Stimulated activated CD4-positive, alpha-beta T cell treated with anti-CD3 and anti-CD28 coated beads, Interleukin-1b, Interleukin-23, amount 100 ng/mL, for 1 hour (primary cell): ENCODE results near the gene IVD.
A peak's percentile ranks its signal among the peaks of the same experiment; 100 is the strongest.

ENCODE experiments used
- DNase-seq, 2 donors: peaks; one replicate each; pipeline ENCODE4 v3.0.0-alpha.2; 2020; ENCODE audit warnings: low read depth in 2 of 2

IVD gene

DNA sequence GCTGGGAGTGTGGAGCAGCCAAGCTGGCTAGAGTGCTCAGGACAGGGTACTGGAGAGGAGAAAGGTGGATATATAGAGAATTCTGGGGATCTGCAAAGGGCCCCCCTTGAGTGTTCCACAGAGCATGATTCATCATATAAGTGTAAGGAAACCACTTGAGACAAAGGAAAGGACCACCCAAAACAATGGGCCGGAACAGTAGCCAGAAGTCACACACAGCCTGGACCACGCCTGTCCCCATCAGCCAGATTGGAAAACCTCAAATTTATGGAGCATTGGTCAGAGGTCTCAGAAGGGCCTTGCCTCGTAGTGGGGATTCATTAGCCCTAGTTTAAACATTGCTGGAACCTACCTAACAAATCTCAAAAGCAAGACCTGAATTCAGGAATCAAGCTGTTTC lies 28.0 kb upstream of the IVD start:
- no peak for DNase-seq

DNA sequence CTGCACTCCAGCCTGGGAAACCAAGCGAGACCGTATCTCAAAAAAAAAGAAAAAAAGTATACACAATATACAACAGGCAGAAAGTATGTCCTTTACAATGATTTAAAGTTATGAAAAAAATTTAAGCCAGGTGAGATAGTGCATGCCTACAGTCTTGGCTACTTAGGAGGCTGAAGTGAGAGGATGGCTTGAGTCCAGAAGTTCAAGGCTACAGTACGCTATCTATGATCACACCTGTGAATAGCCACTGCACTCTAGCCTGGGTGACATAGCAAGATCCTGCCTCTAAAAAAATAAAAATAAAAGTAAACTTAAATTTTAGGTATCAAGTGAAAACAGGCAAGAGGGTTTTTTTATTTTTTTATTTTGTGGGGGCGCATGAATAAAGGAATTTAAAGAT lies 26.2 kb upstream of the IVD start:
- no peak for DNase-seq

DNA sequence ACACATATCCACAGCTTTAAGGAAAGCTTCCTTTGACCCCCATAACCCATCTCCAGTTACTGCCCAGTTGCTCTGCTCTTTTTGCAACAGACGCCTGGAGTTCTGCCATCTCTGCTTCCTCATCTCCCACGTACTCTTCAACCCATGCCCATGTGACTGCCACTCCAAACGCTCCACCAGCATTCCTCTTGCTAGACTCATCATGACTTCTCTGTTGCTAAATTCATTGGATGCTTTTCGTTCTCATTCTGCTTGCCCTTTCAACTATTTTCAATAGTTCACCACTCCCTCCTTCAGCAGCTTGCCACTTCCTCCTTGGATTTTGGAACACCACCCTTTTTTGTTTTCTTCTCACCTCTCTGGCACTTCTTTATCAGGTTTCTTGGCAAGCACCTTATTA lies 25.7 kb upstream of the IVD start:
- no peak for DNase-seq

DNA sequence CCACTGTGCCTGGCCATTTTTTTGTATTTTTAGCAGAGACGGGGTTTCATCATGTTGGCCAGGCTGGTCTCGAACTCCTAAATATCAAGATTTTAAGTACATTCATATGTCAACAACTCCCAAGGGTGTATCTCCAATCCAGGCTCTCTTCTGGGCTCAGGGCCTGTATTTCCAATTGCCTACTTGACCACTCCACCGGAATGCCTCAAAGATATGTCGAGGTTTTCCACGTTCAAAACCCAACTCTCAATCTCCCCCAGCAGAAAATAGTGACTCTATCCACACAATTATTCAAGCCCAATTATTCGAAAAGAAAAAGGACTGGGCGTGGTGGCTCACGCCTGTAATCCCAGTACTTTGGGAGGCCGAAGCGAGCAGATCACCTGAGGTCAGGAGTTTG lies 25.0 kb upstream of the IVD start:
- DNase-seq: no peak

DNA sequence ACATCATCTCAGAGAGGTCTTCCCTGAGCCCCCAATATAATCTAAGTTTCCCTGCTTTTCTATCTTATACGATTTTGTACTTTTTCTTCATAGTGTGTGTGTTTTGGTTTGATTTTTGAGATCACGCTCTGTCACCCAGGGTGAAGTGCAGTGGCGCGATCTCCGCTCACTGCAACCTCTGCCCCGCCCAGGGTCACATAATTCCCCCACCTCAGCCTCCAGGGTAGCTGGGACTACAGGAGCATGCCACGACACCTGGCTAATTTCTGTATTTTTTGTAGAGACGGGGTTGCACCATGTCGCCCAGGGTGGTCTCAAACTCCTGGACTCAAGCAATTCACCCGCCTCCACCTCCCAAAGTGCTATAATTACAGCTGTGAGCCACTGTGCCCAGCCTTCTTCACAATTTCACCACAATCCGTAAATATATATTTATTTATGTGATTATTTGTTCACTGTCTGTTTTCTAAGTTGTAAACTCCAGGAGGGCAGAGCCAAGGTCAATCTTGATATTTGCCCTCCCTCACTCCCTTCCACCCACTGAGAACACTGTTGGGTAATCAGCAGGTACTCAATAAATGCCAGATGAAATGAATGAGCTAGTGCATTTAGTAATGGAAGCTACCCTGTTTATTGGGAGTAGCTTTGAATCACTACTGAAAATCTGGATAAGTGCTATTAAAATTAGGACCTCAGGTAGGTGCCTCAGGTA lies 23.6 kb upstream of the IVD start:
- no peak for DNase-seq

DNA sequence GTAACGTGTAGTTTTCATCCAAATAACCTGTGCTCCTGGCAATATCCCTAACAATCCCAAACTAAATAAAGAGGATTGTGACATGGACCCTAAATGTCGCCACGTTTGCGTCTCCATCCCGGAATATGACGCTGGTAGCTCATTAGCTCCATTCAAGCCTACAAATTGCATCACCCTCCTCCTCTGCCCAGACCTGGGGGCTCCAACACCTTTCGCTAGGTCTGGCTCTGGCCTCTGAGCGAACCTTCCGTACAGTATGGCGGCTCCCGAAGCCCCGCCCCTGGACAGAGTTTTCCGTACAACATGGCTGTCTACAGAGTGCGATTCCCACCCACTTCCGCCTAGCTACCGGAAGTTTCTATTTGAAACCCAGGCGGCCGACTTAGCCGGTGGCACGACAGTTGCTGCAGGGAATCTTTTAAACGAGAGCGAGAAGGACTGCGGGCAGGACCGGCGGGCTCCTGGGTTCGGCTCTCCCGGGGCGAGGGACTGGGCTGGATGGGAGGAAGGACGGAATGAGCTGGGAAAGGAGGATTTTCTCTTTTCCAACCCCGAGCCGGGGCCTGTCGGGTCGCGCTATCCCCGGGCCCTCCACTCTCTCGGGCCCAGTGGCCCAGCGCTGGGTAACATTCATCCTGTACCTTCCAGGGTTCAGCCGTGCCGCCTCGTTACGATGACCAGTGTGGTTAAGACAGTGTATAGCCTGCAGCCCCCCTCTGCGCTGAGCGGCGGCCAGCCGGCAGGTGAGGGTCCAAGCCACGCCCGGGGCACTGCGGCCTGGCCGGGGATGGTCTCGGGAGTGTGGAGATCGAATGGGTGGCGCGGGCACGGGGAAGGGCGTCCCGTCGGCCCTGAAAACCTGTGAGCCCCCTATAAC lies 22.8 kb upstream of the IVD start, which contains the start of gene KNSTRN:
KNSTRN (plus strand) TSS at position 142 of the 877 bp plus-strand sequence; CDS start at position 257, 115 bp downstream.
- DNase-seq: peak; percentile 80 to 85

DNA sequence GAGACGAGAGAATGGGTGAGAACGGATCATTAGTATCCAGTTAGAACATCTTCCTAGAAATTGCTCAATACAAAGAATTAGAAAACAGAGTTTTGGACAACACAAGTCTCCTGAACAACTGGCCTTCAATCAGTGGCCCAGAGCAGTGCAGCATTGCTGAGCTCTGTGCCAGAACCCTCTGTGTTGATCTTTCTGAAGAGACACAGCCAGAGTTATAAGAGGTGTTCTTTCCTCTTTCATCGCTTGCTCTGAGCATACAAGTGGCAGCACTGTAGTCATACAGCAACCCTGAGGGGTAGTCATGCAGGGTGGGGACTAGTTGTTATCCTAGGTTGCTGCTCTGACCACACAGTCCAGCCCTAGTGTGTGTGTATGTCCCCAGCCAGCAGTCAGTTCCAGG lies 19.1 kb upstream of the IVD start:
- DNase-seq: no peak

DNA sequence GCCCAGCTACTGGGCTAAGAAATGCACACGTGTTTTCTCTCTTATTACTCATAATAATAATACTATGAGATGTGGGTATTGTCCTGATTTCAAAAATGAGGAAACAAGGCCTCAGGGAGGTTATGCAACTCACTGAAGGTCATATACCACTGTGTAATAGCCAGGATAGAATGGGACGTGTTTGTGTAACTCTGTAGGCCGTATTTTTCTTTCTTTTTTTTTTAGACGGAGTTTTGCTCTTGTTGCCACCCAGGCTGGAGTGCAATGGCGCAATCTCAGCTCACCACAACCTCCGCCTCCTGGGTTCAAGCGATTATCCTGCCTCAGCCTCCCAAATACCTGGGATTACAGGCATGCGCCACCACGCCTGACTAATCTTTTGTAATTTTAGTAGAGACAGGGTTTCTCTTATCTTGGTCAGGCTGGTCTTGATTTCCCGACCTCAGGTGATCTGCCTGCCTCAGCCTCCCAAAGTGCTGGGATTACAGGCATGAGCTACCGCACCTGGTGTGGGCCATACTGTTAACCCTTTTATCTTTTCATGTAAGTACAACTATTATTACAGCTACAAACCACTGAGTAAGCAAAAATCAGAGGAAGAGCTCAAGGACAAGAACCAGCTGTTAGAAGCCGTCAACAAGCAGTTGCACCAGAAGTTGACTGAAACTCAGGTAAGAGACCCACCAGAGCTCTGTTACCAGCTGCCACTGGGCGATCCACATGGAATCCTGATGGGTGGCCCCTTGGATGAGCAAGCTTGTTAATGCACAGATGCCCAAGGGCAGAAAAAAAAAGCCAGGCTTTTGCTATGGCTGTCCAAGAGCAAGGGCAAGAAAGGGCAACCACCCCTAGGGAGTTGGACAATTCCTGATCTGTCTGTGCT lies 16.4 kb upstream of the IVD start:
- no peak for DNase-seq

DNA sequence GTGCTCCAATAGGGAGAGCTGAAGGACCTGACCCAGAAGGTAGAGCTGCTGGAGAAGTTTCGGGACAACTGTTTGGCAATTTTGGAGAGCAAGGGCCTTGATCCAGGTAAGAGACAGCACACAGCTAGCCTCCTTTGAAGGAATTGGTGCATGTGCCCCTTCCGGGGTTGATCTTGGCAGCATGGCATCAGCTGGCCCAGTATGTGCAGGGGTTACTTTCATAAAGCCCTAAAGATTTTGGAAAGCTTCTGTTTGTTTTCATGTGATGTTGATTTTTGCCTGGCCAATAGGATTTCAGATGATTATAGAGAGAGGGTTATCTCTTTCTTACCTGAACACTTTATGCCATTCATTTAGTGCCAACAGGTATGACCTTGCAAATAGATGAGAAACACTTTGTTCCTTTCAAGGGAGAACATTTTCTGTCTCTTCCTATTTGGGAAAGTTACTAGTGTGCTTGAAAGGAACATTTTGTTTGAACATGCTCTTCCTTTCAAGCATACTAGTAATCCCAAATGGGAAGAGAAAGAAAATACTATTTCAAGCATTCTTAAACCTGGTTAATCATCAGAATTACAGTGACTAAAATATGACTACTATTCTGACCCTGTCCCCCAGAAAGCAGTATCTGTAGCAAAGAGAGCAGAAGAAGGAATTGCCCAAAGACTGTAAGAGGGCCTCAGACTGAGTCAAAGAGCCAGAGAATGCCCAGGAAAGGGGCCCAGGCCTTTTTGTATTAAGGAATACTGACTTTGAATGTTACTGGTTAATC lies 15.6 kb upstream of the IVD start:
- no peak for DNase-seq

DNA sequence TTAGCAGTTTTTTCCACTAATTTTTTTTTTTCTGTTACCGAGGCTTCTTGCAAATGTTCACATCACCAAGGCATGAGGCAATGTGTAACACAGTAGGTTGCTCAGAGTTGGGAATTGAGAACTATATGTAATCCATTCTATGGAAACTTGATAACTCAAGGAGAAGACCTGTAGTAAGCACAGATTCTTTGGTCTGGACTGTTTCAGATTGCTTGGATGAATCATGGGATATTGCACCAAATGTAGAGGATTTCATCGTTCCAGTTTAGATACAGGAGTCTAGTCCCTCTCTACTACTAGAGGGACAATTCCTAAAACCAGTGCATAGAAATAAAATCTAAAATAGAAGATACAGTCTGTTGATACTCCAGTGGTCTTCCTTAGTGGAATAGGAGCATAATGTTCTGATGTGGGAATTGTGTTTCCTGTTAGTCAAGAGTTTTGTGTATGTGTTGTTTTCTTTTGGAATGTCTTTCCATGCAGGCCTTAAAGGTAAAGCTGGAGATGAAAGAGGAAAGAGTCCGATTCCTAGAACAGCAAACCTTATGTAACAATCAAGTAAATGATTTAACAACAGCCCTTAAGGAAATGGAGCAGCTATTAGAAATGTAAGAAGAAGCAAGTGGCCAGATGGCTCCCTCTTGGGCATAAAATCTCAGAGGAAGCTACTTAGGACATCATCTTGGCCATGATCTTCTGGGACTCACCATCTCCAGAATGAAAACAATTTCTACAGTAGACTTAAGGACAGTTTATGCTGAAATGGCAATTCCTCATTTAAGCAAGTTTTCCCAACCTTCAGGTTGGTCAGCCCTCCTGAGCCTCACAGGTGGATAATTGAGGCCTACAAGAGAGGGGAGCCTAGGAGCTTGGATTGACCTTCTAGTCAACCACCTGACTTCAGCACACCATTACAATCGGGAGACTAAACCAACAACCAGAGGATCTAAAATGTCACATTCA lies 12.3 kb upstream of the IVD start:
- no peak for DNase-seq

DNA sequence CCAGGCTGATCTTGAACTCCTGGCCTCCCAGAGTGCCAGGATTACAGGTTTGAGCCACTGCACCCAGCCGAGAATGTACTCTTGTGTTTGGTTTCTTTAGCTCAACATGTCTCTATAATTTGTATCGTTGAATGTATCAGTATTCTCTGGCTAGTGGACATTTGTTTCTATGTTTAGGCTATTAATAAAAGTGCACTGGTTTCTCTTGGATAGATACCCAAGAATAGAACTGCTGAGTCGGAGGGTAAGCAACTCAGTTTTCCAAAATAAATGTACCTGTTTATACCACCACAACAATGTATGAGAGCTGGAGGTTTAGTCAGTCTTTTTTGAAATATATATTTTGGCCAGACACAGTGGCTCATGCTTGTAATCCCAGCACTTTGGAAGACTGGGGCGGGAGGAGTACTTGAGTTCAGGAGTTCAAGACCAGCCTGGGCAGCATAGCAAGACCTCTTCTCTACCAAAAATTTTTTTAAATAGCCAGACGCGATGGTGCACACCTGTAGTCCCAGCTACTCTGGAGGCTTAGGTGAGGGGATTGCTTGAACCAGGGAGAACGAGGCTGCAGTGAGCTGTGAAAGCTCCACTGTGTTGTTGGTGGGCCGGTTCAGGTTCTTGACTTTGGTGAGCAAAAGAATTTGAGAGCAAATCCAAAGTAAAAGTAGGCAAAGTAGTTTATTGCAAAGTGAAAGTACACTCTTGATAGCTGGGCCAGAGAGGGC lies 7.7 kb upstream of the IVD start:
- no peak for DNase-seq

DNA sequence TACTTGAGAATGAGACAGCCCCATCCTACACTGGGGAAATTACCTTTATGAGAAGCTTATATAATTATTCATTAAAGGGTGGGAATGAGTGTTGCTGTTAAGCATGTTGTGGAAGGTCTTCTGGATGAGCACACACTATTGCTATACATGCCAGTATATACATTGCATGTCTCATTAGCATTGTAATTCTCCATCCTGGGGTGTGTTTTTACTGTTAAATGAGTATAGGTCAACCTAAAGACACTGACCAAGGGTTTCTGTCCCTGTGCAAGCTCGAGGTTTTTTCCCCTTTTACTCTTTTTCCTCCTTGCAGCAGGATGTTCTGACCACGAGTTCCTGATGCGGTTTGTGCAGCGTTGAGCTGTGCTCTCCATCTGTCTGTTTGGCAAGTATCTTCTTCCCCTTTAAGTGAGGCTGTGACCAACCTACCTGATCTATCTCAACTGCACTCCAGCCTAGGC lies 7.2 kb upstream of the IVD start:
- no peak for DNase-seq

DNA sequence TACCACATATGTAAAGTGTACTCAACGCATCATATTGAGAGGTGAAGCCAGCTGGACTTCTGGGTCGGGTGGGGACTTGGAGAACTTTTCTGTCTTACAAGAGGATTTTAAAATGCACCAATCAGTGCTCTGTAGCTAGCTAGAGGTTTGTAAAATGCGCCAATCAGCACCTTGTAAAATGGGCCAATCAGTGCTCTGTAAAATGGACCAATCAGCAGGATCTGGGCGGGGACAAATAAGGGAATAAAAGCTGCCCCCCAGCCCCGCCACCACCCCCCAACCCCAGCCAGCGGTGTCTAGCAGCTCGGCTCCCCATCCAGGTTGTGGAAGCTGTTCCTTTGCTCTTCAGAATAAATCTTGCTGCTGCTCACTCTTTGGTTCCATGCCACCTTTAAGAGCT lies 6.2 kb upstream of the IVD start:
- no peak for DNase-seq

DNA sequence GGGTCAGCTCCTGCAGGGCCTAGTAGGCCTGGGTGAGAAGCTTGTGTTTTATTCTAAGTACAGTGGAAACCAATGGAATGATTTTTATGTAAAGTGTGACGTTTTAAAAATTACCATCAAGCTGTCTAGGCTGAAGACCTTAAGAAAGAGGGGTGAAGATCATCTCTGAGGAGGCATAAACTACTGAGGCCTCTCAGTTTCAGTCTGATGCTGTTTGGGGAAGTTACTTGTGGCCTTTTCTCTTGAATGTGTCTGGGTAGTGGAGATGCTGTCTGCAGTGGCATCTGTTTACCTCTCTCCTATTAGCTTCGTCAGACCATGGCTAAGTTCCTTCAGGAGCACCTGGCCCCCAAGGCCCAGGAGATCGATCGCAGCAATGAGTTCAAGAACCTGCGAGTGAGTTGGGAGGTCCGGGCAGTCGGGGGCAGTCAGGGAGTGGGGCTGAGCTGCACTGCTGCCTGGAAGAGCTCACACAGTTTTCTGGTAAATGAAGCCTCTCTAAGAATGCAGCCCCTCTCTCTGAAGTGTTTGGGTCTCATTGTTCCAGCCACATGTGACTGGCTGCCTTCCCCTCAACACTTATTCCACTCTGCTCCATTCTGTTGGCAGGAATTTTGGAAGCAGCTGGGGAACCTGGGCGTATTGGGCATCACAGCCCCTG lies 1.9 kb downstream of the IVD start:
- DNase-seq: no peak

DNA sequence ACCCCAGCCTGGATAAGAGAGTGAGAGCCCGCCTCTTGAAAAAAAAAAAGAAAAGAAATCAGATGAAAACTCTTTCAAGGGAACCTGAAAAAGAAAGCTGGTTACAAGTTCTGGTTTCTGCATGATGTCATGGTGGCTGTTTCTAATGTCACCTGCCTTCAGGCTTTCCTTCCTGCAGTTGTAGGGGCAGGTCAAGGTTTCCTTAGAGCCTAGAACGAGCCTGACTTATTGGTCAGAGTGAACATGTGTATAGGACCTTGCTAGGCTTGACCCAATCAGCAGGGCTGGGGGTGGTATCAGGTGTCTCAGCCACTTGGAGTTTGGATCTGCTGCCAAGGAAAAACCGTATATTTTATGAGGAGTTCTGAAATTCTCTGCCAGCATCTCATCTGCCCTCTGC lies 3.8 kb downstream of the IVD start:
- DNase-seq: no peak

DNA sequence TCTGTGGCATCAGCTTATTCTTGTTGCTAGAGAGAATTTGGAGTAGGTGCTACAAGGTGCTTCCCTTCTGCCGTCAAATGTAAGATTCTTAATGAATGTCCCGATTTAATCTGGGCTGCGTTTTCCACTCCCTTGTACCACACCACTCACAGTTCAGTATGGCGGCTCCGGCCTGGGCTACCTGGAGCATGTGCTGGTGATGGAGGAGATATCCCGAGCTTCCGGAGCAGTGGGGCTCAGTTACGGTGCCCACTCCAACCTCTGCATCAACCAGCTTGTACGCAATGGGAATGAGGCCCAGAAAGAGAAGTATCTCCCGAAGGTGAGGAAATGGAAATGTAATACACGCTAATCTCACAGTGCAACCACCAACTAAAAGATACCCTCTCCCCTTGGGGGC lies 4.9 kb downstream of the IVD start:
- DNase-seq: no peak

DNA sequence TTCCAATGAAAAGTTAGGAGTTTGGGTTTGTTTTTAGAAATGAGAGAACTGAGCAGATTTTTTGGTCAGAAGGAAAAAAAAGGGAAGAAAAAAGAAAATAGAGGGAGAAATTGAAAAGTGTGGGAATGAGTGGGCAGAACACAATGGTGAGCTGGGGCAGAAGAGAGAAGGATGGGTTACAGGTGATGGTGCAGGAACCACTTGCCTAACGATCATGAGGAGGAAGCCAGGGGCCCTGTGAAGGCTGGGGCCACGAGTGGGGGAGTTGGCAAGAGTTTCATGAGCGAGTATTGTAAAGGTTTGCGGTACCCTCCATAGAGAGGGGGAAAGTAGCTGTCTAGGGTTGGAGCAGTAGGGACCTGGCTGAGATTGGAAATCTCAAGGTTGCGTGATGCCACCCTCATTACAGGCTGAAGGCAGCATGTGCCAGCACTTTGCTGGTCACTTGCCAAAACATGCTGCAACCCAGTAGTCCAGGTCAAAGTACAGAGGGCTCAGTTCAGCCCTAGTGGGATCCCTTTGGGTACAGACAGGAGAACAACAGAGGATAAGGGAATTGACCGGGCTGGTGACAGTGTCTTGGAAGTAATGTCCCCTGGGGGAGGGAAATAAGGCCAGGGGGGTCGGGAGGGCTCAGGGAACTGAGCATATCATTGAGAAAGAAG lies 6.6 kb downstream of the IVD start:
- DNase-seq: no peak

DNA sequence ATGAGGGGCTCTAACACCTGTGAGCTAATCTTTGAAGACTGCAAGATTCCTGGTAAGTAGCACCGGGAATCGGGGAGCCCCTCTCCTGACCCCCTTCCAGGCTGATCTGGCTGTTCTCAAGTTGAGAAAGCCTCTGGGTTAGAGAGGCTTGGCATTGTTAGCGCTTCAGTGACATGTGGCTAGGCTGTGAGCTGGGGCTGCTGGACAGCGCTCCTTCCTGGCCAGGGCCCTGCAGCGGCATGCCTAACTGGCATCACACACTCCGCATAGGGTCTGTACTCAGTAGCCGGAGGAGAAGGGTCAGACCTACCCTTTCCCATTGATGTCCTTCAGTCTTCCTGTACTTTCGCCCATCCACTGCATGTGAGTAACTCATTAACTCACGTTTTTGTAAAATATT lies 7.4 kb downstream of the IVD start:
- no peak for DNase-seq
